ENCODE measurements around the gene CDK11B.

Gene CDK11B

GRCh38 chr1:1614204-1614953 lies 44.4 kb downstream of the CDK11B start:
- DNase-seq = peak; percentile 71

GRCh38 chr1:1613509-1614082 lies 45.2 kb downstream of the CDK11B start:
- DNase-seq = no peak

DNA sequence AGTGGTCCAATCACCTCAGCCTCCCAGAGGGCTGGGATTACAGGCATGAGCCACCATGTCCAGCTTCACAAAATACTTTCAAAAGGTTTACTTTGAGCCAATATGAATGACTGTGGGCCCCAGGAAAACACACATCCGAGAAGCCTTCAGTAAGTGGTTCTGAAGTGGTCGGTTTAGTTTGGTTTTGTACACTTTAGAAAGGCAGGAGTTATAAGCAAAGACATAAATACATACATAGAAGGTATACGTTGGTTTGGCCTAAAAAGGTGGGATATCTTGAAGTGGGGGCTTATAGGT lies 46.8 kb downstream of the CDK11B start:
- DNase-seq = no peak

GRCh38 chr1:1610796-1611195 lies 48.0 kb downstream of the CDK11B start:
- no peak for DNase-seq

DNA sequence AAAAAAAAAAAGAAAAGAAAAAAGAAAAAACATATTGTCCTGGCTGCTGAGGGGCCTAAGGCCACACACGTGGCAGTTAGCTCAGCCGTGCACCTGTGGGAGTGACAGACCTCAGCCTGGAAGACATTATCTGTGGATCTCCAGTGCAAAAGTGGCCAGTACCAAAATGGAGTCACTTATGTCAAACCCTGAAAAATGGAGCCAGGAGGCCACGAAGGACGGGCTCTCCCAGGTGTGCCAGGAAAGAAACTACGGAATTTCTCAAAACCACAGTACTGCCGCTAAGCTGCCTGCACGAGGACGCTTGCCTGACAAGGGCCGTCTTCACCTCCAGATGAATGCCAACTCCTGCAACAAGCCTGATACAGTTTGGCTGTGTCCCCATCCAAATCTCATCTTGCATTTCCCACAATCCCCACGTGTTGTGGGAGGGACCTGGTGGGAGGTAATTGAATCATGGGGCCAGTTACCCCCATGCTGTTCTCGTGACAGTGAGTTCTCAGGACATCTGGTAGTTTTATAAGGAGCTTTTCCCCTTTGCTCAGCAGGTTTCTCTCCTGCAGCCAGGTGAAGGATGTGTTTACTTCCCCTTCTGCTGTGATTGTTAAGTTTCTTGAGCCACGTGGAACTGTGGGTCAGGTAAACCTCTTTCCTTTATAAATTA lies 48.9 kb downstream of the CDK11B start:
- no peak for DNase-seq

- DNase-seq = no peak
Observed at GRCh38 chr1:1606232-1606631, 52.6 kb downstream of the CDK11B start.

DNA sequence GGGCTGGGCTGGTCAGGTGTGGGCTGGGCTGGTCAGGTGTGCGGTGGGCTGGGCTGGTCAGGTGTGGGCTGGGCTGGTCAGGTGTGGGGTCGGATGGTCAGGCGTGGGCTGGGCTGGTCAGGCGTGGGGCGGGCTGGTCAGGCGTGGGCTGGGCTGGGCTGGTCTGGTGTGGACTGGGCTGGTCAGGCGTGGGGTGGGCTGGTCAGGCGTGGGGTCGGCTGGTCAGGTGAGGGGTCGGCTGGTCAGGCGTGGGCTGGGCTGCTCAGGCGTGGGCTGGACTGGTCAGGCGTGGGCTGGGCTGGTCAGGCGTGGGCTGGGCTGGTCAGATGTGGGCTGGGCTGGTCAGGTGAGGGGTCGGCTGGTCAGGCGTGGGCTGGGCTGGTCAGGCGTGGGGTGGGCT lies 53.1 kb downstream of the CDK11B start:
- no peak for DNase-seq

DNA sequence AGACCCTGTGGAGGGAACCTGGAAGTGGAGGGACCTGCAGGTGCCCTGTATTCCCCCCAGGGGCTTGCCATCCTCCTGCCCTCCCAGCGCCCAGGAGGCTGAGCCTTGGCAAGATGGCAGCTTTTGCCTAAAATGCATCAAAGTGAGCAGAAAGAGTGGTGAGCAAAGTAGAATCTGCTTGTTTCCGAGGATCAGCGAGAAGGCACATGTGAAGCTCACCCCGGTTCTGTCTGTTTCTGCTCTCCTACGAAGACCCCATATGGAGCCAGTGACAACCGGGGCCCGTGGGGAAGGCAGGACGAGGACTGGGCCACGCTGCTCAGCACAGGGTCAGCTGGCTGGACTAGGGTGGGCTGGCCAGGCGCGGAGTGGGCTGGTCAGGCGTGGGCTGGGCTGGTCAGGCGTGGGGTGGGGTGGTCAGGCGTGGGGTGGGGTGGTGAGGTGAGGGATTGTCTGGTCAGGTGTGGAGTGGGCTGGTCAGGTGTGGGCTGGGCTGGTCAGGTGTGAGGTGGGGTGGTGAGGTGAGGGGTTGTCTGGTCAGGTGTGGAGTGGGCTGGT lies 53.7 kb downstream of the CDK11B start:
- DNase-seq = no peak

DNA sequence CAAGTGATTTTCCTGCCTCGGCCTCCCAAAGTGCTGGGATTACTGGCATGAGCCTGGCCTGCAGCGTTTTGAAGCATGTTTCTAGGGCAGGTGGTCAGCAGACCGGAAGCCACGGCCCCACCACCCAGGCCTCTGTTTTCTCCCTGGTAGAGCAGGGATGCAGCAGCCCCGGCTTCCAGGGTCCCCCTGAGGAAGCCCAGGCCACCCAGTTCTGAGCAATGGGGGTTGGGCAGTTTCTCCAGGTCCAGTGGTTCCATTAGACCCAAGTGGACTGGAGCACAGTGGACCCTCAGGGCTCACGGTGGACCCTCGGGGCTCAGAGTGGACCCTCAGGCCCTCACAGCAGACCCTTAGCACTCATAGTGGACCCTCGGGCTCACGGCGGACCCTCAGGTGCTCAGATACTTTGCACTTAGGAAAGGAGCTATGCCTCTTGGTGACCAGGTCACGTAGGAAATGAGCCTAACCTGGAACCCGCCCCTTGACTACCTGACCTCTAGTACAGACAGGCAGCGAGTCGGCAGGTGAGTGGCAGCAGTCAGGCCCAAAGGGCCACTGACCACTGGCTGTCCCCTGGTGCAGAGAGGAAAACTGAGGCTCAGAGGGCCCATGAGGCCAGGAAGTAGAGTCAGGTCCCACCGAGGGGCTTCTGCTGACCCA lies 54.3 kb downstream of the CDK11B start:
- DNase-seq = no peak

DNA sequence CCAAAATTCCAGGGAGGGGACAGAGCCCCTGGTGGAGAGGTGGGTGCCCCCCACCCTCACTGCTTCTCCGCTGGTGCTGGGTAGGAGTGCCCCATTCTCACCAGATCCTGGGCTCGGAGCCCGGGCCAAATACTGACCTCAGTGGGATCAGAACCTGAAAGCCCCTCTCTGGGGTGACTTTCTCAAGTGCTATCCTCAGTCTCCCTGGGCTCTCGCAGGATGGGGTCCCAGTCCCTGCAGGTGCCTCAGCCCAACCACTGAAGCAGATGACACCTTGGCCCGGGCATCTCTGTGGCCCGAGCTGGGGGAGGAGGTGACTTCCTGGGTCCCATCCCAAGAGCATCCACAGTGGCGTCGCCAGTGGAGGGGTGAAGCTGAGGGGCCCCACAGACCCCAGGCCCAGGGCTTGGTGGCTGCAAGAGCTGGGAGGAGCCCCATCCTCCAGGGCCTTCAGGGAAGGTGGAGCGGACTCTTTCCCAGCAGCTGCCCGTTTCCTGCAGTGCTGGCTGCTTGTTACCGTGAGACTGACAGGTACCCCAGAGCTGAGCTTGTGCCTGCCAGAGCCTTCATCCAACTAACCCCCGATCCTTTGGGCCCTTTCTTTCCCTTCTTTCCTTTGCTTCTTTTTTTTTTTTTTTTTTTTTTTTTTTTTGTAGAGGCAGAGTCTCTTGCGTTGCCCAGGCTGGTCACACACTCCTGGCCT lies 55.0 kb downstream of the CDK11B start:
- no peak for DNase-seq

DNA sequence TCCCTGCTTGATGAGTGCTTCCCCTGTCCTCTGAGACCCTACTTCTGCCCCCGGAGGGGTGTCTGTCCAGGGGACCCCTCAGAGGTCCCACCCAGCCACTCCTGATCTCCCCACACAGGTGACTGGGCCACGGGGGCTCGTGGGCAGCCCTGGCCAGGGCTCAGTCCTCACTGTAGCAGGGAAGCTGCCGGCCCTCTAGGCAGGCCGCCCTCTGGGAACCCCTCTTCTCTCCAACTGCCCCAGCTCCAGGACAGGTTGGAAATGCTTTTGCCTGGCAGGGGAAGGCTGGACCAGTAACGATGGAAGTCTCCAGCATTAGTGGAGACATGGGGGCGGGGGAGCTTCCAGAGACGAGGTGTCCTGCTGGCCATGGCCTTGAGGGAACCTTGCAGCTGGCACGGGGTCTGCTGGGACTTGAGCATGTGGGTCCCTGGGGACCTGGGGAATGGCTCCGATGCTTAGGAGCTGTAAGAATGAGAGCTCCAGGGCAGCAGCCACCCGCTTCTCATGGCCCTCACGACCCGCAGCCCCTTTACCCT lies 55.8 kb downstream of the CDK11B start:
- no peak for DNase-seq

DNA sequence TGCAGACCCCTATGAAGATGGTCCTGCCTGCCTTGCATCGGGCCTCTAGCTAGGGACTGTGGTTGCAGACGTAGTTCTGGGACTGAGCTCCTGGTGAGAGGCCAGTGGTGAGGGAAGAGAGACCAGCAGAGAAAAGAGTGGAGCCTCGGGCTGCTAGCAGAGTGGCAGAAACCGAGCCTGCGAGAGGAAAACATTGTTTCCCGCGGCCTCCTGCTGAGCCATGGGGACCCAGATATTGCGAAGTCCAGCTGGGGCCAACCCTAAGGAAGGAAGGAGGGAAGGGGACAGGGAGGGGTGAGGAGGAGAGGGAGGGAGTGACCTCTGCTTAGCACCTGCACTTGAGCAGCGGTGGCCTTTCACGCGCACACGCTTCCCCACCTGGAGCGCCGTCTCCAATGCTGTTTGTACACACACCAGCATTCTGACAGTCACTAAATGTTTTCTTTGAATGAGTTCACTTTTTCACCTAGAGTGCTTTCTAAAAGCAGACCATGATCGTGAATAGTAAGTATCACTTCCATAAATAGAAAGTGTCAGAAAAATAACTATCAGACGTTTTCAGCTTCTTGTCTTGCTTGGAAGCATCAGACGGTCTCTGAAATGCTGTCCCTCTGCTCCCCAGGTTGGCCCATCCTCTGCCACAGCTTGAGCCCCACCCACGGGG lies 56.4 kb downstream of the CDK11B start:
- no peak for DNase-seq

DNA sequence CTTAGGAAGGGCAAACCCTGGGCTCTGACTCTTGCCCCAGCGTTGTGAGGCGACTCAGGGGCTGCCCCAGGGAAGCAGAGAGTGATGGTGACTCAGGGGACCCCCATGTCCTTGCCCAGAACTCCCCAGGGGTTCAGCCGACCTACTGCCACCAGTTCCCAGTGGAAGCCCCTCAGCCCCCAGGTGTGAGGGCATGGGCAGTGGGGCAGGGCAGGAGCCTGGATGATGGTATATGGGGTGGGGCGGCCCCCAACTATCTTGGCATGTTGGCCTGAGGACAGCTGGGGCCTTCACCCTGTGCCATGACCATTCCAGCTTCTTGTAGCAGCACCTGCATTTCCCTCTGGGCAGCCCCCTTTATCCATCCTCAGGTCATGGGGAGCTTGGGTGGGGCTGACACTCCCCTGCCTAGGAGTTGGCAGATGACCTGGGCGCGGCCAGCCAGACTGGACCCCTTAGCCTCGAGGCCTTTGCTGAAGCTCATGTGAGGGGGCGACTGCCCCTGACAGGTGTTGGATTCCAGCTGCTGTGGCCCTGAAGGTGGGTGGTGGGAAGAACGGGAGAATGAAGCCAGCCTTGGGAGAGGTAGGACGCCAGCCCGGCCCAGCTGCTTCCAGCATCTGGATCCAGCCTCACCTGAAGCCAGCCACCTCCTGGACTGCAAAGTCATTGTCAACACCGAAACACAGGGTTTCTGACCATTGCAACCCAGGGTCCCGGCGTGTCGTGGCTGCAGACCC lies 57.1 kb downstream of the CDK11B start:
- no peak for DNase-seq

DNA sequence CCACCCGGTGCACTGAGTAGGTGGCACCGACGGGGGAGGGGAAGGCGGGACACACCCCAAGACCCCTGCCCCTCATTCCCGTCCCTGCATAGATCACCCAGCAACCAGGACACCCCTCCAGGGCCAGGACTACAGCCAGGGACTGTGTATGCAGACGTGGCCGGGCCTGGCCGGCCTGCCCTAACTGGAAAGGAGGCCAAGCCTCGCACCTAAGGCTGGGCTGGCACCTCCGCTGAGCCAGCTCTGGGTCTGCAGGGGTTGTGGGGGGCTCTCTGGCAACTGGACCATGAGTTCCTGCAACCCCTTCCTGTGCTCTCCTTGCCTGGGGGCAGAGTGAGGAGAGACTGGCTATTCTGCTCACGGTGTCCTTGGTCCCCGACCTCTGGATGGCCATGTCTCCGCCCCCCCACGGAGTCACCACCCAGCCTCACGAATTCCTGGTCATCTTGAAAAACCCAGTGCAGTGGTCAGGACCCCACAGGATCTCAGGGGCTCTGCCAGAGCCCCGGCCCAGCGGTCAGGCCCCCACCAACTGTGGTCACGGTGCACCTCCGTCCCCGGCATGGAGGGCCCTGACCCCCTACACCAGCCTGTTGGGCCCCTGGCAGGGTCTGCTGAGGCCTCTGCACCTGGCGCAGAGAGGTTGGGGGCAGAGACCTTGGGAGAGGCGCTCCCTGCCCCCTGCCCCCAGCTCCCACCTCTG lies 57.8 kb downstream of the CDK11B start:
- no peak for DNase-seq

- DNase-seq = no peak
Observed at GRCh38 chr1:1599935-1600860, 58.6 kb downstream of the CDK11B start, which contains the start of gene FNDC10. Gene FNDC10 (minus strand): TSS chr1:1600135. CDS start chr1:1600015, 120 bp downstream.

GRCh38 chr1:1599030-1599934 lies 59.5 kb downstream of the CDK11B start:
- DNase-seq = peak; percentile 46

GRCh38 chr1:1598720-1599029 lies 60.1 kb downstream of the CDK11B start:
- DNase-seq = no peak

GRCh38 chr1:1598051-1598719 lies 60.6 kb downstream of the CDK11B start:
- no peak for DNase-seq

All from activated CD4-positive, alpha-beta T cell treated with anti-CD3 and anti-CD28 coated beads for 48 hours (primary cell).